Omental fat pad (tissue), 4 donors: ENCODE results near the gene SORCS2. TPM values are rescaled to one million over a fixed set of nuclear protein-coding genes. Genes with fewer than 3 reads are reported as not detected.

ENCODE experiments used
- ATAC-seq: fragments of 150-250 bp; one replicate; pipeline ENCODE4 v1.9.1; 2016; ENCODE audit warnings: mild to moderate bottlenecking, moderate library complexity; ENCODE audit not compliant: low FRiP score
- DNase-seq: peaks from one replicate; pipeline ENCODE4 v3.0.0-alpha.2; 2019; ENCODE audit warnings: low spot score
- CTCF ChIP-seq, 3 donors: fragments of 450-650 bp; IDR thresholded peaks; one replicate each; pipeline ENCODE4 v1.5.1; 2016 to 2017; ENCODE audit warnings: antibody characterized with exemption in 3 of 3, mild to moderate bottlenecking in 3 of 3, moderate library complexity in 2 of 3
- total RNA-seq, 4 donors: library from RNA; depleted of rRNA; stranded (reverse); fragments of >200 nt; gene quantifications; one replicate each; pipeline ENCODE4 v1.1.0, GENCODE V29; 2016

Gene SORCS2
- total RNA-seq, 4 donors from 2014 or later = 0.63 to 4.6 (median 1.2) TPM

DNA sequence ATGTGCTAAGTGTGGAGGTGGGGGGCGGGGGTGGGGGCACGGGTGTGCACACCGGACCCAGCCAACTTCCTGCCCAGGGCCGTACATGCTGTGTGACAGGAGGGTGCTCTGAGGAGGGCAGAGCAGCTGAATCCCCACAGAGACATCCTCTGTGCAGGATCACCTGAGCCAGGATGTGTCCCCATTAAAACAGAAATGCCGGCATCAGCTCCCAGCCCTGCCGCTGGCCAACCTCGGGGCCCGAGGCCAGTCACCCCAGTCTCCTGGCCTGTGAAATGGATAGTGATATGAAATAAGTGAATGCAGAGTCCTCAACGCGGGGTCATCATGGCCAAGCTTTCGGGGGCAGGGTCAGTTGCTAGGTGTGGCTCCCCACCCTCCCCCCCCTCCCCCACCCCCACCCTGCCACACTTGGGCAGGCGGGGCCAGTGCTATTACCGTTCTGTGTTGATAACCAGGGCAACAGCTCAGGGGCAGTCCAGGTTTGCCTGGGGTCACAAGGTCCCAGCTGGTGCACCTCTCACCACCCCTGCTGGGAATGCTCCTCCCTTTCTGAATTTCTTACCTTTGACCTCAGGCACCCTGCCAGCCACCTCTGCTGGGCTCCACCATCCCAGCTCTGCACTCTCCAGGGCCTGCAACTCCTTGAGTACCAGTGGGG is 469.6 kb downstream of the SORCS2 start:
- DNase-seq = no peak
- ATAC-seq = no peak
- TF ChIP-seq CTCF (IDR thresholded peaks at IDR 0.05) = no peak

GRCh38 chr4:7662507-7662846 is 470.1 kb downstream of the SORCS2 start:
- no peak for DNase-seq
- TF ChIP-seq CTCF (IDR thresholded peaks at IDR 0.05) = no peak

DNA sequence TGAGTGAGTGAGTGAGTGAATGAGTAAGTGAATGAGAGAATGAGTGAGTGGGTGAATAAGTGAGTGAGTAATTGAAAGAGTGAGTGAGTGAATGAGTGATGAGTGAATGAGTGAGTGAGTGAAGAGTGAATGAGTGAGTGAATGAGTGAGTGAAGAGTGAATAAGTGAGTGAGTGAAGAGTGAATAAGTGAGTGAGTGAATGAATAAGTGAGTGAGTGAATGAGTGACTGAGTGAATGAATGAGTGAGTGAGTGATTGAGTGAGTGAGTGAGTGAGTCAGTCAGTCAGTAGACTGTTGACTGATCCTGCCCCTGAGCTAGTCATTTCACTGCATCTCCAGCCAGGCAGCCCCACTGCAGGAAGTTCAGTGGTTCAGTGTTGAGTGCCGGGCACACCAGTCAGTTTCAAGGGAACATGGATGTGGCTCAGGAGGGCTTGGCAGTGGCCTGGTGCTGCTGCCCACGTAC is 470.8 kb downstream of the SORCS2 start:
- no peak for TF ChIP-seq CTCF (IDR thresholded peaks at IDR 0.05)

More at GRCh38 chr4:7662507-7662846, 470.1 kb downstream of the SORCS2 start:
- ATAC-seq = no peak

DNA sequence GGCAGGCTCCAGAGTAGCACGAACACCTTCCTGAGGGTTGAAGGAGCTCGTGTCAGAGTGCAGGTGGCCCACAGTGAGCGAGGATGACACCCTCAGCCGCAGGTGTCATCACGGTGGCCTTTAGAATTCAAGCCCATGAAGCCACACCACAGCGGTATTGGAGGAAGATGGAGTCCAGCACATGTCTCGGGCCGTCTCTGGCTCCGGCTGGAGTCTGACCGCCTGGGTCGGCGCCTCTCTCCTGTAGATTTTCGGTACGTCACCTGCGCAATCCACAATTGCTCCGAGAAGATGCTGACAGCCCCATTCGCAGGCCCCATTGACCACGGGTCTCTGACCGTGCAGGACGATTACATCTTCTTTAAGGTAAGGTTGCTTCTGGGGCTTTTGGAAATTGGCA is 471.8 kb downstream of the SORCS2 start:
- DNase-seq (no peak), ATAC-seq (no peak)
- TF ChIP-seq CTCF (IDR thresholded peaks at IDR 0.05) = no peak

More for the DNA sequence above, 470.8 kb downstream of the SORCS2 start:
- ATAC-seq (no peak), DNase-seq (no peak)

DNA sequence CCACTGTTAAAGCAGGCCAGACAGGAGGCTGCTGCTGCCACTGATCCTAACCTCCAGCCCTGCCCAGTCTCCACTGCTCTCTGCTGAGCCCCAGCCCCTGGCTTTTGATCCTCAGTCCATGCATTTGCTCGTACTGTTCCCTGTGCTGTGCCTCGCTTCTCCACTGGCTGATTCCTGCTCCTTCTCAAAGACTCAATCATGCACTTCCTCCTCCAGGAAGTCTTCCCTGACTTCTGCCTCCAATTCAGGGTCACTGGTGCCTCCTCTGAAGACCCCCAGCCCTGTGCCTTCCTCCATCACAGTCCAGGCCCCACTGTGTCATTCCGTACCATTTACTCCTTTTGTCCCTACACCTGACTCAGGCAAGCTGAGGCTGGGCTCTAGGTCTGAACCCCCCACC is 473.0 kb downstream of the SORCS2 start:
- ATAC-seq (no peak), DNase-seq (no peak)
- TF ChIP-seq CTCF (IDR thresholded peaks at IDR 0.05) = no peak

GRCh38 chr4:7666011-7666410 is 473.7 kb downstream of the SORCS2 start:
- no peak for ATAC-seq
- no peak for TF ChIP-seq CTCF (IDR thresholded peaks at IDR 0.05)
- DNase-seq = no peak

DNA sequence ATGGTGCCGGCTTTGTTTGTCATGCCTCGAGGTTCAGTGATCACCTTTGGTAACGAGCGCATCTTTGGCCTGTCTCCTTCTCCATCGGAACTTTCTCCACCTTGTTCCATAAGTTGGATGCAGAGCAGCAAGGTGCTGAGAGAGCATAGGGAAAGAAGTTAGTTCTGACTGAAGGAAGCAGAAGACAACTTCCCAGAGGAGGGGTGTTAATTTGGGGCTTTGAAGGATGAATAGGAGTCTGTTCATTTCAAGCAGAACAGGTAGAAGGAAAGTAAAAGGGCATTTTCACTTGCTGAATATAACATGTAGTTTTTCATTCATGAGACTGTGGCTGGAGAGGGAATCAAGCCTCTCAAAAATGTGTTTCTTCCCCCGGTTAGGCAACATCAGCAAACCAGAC is 474.4 kb downstream of the SORCS2 start:
- DNase-seq = no peak
- TF ChIP-seq CTCF (IDR thresholded peaks at IDR 0.05) = no peak
- ATAC-seq = no peak
